NCI-H187 treated with DMSO at 0.1 percent for 48 hours (cell line): ENCODE data around the gene NAPSA.
"Not testable (repeated sequence)": the region's sequence is repeated elsewhere in the genome, so short reads cannot be mapped to it uniquely, and the experiment has no call there.

Experiments
- DNase-seq: peaks from one replicate; lab custom pipeline; 2025; lab: John Stamatoyannopoulos, UW

Gene NAPSA

GRCh38 chr19:50365434-50366306 is at the start of gene NAPSA:
TSS of gene NAPSA (minus strand) at chr19:50365639. CDS start at chr19:50365621, 18 bp downstream.
- no peak for DNase-seq

GRCh38 chr19:50413531-50413930 is 48.1 kb upstream of the NAPSA start:
- DNase-seq: no peak

- no peak for DNase-seq
Measured at GRCh38 chr19:50413096-50413495, 47.7 kb upstream of the NAPSA start.

GRCh38 chr19:50412419-50412818 is 47.0 kb upstream of the NAPSA start:
- DNase-seq: no peak

- no peak for DNase-seq
Measured at GRCh38 chr19:50410109-50410508, 44.7 kb upstream of the NAPSA start.

- no peak for DNase-seq
Measured at GRCh38 chr19:50409347-50409746, 43.9 kb upstream of the NAPSA start.

GRCh38 chr19:50406829-50407228 is 41.4 kb upstream of the NAPSA start:
- no peak for DNase-seq

- DNase-seq: no peak
Measured at GRCh38 chr19:50406156-50406820, 40.8 kb upstream of the NAPSA start.

- no peak for DNase-seq
Measured at GRCh38 chr19:50402544-50403301, 37.3 kb upstream of the NAPSA start.

GRCh38 chr19:50401605-50402450 is 36.4 kb upstream of the NAPSA start:
- DNase-seq: no peak

GRCh38 chr19:50399368-50399745 is 33.9 kb upstream of the NAPSA start:
- DNase-seq: no peak

GRCh38 chr19:50398675-50399367 is 33.4 kb upstream of the NAPSA start:
- DNase-seq: no peak

- no peak for DNase-seq
Measured at GRCh38 chr19:50394017-50394416, 28.6 kb upstream of the NAPSA start.

- DNase-seq: no peak
Measured at GRCh38 chr19:50393589-50393988, 28.1 kb upstream of the NAPSA start.

- no peak for DNase-seq
Measured at GRCh38 chr19:50392759-50393158, 27.3 kb upstream of the NAPSA start.

- DNase-seq: not testable (repeated sequence)
Measured at GRCh38 chr19:50390952-50391351, 25.5 kb upstream of the NAPSA start.

GRCh38 chr19:50390295-50390694 is 24.9 kb upstream of the NAPSA start:
- not testable (repeated sequence) for DNase-seq

- DNase-seq: no peak
Measured at GRCh38 chr19:50387868-50388245, 22.4 kb upstream of the NAPSA start.

- DNase-seq: no peak
Measured at GRCh38 chr19:50387176-50387867, 21.9 kb upstream of the NAPSA start.
